Measurements from ENCODE around the gene MFGE8.

Gene MFGE8

DNA sequence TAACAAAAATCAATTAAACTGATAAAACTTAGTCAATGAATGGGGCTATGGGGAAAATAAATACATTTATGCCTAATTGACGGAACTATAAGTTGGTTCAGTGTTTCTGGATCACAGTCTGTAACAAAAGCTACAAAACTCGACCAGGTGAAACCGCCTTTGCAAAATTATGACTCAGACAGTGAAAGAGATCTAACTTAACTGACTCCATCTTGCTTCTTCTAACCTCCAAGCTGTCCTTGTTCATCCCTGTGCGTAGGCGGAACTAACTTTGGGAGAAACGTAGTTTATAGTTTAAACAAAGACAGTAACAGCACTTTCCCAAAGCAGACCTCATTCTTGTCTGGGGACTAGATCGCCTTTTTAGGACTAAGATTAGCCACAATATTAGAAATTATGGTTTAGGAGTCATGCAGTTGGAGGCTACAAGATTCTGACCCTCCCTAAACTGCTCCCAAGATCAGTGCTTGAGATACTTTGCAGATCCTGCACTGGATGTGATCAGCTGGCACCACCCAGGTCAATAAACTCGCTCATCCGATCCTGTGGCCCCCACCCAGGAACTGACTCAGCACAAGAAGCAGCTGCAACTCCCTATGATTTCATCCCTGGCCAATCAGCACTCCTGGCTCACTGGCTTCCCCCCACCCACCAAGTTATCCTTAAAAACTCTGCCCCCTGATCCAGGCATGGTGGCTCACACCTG, 7.2 kb upstream of the MFGE8 start:
- DNase-seq (ENCODE audit: low spot score): no peak

DNA sequence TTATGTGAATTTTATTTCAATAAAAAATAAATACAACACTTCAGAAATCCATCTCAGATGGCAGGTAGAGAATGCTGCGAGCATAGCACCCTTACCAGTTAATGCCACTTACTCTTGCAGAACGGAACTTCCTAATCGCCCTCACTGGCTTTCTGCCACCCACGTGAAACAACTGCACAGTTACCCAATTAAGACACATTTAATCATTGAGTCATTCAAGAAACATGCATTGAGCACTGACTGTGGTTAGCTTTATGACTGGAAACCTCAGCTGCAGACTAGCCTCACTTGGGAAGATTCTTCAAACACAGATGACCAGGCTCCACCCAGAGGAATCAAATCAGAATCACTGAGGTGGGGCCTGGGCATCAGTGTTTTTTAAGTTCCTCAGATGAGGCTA, 5.6 kb upstream of the MFGE8 start:
- DNase-seq (ENCODE audit: low spot score): peak; percentile 85

DNA sequence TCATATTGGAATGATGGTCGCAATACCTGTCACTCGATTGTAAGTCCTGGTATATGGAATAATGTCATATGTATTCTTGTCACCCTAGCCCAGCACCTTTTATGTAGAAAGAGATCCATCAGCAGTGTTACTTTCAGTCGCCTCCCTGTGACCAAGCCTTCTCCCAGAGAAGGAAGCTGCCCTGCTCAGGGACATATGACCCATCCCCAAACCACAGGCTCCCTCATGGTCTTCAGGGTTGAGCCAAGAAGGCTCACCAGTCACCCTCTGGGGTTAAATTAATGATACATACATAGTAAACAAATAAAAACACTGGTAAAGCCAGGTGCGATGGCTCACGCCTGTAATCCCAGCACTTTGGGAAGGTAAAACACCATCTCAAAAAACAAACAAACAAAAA, 4.6 kb upstream of the MFGE8 start:
- DNase-seq (ENCODE audit: low spot score): no peak

DNA sequence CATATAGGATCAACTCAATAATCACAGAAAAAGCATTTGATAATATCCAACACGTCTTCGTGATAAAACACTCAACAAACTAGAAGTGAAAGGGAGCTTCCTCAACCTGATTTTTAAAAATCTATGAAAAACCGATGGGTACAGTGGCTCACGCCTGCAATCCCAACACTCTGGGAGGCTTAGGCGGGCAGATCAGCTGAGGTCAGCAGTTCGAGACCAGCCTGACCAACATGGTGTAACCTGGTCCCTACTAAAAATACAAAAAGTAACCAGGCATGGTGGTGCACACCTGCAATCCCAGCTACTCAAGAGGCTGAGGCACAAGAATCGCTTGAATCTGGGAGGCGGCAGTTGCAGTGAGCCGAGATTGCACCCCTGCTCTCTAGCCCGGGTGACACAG, 2.2 kb upstream of the MFGE8 start:
- no peak for DNase-seq (ENCODE audit: low spot score)

DNA sequence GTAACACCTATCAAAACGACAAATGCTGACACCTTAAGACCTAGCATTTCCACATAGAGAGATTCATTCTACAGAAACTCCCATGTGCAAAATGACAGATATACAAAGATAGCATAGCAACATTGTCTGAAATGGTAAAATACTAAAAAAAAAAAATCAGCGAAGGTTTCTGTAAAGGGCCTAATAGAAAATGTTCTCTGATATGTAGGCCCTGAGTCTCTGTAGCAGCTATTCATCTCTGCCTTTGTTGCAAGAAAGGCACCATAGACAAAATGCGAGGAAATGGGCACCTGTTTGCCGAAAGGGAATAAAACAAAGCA, 631 bp upstream of the MFGE8 start:
- DNase-seq (ENCODE audit: low spot score): peak; percentile 5

DNA sequence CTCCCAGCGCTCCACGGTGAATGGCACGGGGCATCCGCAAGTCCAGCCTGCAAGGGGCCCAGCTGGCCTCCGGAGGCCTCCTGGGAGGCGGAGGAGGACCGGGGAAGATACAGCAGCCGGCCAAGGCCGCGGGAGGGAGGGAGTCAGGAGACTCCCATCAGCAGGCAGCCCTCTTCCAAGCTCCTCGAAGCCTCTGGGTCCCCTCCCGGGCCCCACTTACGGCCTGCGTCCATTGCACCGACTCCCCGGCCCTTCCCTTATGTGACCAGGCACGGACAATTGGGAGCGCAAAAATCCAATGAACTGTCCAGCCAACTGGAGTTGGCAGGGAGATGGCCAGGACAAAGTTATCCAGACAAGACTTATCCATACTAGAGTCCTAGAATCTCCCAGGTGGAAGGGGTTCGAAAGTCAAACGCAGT, 668 bp downstream of the MFGE8 start:
- DNase-seq (ENCODE audit: low spot score): peak; percentile 62

DNA sequence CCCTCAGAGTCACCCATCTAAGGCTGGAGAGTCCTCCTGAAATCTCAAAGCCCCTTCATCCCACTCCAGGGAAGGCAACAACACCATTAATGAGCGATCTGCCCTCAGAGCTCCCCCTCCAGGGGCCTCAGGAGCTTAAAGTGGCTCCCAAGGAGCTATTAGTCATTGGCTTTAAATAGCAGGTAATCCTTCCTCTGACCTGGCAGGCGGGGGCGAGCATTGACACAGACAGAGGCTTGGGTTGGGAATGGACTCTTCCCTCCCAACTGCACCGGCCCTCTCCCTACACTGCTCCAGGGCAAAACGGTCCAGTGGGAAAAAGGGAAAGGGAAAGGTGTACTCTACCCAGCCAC, 1.4 kb downstream of the MFGE8 start:
- peak; percentile 9 for DNase-seq (ENCODE audit: low spot score)

DNA sequence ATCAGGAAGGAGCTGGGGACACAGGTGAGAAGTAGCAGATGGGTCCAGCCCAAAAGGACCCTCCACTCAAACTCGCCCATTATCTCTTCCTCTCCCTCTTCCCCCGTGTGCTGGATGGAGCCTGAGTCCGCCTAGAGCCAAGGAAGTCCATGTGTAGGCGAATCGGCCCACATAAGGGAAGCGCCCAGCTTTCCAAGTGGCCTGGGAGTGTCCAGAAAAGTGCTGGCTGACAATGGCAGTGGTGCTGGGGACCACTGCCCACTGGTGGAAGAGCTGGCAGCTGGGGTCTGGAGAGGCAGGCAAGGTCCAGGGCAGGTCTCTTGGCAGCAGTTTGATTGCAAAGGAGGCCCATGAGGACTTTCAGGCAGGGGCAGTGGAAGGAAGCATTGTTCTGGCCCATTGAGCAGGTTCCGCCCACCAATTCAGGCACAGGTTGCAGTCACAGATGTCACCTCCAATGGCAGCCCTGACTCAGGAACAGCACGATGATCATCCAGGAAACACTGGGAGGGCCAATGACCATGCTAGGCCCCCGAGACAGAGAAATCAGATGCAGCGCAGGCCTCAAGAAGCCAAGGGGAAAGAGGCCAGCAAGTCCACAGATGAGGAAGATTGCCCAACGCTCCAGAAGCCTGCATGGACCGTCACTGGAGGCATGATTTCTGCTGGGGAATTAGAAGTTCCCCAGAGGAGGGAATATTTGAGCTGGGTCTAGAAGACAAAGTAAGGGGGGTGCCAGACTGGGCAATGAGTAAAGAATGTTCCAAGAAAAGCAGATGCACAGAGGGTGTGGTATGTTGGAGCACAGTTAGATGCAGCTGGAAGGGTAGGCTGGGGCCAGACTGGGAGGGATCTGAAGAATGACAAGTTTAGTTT, 3.0 kb downstream of the MFGE8 start:
- no peak for DNase-seq (ENCODE audit: low spot score)

DNA sequence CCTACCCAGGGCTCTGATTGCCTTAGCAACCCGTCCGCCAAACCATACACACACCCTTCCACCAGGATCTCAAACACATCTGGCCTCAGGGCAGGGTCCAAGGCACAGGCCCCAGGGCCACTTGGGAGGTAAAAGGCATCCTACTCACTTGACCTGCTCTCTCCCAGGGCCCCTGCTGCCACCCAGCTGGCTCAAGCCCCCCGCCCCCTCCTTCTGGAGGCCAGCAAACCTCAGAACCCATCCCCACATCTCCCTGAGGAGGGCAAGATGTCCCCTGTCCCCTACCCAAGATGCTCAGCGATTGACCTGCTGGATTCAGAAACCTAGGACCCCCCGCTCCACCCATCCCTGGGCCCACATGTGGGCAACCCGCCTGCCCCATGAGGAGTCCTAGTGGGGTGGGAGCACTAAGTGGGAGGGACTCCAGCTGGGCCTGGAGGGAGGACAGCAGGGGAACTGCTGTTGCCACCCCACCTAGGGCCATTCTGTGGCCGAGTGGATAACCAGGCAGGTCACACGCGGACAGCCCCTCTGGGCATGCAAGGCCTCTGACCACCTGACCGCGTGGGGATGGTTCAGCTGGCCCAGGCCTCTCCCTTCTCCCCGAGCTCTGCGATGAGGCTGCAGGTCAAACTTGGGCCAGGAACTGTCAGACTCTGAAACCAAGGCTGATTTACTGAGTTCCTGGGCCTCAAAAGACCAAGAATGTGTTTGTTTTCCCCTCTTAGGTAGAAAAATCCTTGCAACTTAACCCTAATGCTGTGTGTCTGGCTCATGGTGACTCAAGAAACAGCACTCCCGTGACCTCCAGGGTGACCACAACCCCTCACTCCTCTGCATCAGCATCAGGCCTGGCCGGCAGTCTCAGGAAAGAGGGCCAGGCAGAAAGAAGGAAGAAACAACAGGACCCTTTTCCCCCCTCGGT, 4.2 kb downstream of the MFGE8 start:
- no peak for DNase-seq (ENCODE audit: low spot score)

DNA sequence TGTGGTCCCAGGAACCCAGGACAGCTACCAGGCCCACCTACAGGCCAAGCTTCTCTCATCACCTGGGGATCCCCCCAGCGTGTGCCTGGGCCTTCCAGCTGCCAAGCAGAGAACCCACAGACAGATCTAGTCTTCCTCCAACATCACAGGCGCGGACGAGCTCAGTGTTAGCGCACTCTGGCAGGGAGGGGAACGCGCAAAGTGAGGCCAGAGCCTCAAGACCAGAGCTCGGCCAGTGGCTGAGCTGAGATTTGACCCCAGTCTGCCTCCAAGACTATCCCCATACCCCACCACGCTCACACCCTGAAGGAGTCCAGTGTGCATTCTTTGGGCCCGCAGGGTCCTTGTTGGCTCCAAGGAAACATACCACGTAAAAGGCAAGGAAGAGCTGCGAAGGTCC, 5.1 kb downstream of the MFGE8 start:
- DNase-seq (ENCODE audit: low spot score): no peak

DNA sequence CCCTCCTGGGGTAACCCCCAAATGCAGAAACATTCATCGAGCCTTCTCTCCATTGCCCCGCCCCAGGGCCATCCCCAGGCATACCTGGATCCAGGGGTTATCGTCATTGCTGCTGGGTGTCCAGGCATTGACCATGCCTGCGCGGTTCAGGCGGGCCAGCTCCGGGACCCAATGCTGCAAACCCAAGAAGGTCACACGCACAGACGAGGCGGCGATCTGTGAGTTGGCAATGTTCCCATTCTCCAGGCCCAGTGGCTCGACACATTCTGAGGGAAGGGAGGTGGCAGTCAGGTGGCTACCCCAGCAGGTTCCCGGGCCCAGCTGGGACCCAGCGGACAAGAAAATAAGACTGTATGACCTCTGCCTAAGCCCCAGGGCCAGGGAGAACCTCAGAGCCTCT, 6.1 kb downstream of the MFGE8 start:
- DNase-seq (ENCODE audit: low spot score): no peak

DNA sequence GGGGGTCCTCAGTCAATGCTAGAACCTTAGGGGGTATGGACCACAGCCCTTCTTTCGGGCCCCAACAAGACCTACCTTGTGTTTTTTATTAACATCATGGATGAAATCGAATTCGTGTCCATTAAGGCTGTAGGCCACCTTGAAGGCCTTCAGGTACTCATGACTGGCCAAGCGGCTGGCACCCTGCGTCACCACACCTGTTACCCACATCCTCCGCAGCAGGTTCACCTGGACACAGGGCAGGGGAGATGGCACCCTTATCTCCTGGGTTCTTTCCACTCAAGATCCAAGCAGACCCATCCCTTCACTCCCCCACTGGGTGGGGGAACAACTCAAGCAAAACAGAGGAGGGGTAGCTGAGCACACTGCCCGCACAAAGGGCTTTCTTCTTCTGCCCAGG, 6.6 kb downstream of the MFGE8 start:
- no peak for DNase-seq (ENCODE audit: low spot score)

DNA sequence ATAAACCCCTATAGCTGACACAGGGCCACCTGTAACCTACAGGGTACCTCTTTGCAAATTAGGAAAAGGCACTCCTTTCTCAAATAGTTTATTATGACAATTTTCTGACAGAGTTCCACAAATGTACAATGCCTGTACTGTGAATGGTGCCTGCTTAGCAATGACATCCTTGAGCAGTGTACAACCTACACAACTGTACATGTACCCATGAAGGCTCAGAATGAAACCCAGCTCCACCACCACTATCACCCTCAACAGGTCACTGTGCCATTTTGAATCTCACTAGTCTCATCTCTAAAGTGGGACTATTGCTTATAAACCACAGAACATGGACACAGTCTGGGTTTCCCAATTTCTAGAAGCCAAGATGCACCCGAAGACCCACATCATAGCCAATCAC, 7.0 kb downstream of the MFGE8 start:
- no peak for DNase-seq (ENCODE audit: low spot score)

DNA sequence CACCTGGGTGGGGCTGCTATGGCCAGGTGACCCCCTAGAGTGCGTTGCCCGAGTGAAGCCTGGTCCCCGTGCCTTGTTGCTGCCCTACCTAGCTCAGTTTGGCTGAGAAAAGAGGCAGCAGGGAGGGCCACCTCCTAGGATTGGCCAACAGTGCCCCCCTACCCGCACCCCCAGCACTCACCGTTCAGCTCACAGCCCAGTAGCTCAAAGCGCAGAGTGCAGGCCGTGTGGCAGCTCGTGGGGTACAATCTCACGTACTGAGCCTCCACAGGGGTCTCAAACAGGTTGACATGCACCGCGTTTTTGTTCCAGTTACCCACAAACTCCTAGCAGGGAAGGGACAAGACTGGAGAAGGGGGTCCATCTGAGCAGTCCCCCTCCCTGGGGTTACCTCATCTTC, 7.6 kb downstream of the MFGE8 start:
- peak; percentile 1 for DNase-seq (ENCODE audit: low spot score)

DNA sequence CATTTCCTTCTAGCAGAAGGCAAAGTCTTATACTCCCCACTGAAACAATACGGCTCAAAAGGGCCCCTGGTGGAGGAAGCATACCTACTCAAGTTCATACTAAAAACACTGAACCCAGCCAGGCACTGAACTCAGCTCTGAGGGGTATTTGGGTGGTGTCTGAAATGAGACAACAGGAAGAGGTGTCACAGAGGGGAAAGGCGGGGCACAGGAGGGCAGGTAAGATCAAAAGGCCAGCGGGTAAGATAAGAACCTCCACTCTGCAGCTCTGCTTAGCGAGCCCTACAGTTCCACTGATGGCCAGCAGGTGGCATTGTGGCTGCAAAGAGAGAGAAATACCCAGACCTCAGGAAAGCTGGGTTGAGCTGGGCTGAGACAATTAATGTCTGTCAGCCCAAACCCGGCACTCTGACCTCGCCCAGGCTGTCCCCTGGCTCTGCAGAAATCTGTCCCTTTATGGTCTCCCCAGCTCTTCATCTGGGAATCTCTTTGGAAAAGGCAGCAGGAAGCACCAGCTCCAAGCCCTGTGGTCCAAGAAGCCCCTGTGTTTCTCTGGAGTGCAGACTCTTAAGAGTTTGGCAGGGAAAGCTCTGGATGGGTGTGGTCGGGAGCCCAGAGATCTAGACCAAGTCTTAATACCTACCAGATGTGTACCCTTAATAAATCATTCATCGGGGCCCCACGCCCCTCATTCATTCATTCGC, 8.4 kb downstream of the MFGE8 start:
- DNase-seq (ENCODE audit: low spot score): peak; percentile 85

DNA sequence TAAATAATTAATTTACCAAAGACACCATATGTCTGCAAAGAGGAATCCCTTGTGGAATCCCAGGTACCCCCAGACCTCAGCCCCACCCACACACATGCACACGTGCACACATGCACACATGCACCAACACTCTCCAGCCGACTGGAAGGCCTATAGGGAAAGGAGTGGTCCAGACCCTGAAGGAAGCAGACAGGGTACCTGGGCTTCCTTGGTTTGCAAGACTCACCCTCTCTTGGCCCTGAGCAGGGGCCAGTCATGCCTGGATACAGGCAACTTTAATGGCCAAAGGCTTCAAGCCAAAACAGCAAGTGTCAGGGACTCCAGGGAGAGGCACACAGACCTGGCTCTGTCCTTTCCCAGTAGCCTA, 8.9 kb downstream of the MFGE8 start:
- DNase-seq (ENCODE audit: low spot score): no peak

DNA sequence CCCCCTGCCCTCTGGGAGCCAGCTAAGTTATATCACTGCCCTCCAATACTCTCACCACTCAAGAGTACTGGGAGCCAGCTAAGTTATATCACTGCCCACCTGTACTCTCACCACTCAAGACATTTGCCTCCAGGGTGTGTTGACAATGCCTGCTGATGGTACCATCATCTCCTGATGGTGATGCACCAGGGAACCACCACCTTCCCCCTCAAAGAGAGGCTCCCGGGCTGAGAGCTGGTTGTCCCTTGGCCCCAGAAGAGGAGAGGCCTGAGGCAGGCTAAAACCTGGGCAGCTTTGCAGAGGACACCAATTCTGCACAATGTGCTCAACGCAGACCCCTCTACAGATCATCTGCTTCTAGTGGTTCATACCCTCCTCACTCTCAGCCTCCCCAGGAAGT, 10.3 kb downstream of the MFGE8 start:
- DNase-seq (ENCODE audit: low spot score): no peak

DNA sequence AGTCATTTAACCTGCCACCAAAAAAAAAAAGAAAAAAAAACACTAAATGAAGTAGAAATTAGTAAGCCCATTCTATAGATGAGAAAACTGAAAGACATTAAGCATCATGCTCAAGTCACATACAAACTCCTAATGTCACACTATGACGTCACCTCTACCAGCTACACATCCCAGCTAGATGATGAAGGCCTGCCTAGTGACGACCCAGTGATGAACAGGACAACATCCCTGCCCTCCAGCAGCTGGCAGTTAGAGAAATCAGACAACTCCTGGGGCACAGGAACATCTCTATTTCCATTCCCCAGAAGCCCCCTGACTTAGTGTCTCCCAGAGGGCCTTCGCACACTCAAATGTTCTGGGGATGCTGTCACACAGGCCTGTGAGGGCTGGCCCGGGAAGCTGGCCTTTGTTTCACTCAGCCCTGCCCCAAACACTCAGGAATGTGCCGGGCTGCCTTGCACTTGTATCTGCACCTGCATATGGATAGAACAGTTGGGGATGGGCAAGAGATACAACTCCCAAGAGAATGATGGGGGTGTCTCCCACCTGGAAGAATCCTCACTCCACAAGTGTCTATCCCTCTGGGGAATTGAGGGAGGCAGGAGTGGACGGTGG, 10.9 kb downstream of the MFGE8 start:
- DNase-seq (ENCODE audit: low spot score): peak; percentile 2

DNA sequence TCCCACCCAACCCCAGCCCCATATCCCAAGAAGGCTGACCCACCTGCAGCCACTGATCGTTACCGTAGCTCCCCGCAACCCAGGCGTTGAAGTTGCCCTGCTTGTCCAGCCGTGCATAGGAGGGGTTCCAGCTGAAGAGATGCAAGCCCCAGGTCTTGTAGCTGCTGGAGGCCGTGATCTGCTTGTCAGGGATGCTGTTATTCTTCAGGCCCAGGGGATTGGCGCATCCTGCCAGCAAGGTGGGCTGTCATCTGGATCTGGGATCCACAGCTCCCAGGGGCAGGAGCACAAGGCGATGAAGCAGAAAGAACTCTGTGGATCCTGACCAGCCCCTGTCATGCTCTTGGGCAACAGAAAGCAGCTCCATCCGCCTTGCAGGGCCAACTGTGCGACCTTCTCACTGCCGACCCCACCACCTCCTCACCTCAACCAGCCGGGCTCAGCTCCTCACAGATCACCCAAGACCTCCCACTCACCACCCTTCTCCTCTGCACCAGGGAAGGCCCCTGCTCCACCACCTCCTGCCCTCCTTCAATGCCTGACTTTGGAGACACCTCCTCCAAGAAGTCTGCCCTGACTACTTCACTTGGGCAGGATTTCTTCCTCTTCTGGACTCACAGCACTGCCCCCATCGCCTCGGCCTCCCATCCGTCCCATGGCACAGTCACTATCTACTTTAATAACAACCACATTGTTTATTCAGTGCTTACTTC, 11.5 kb downstream of the MFGE8 start:
- no peak for DNase-seq (ENCODE audit: low spot score)

DNA sequence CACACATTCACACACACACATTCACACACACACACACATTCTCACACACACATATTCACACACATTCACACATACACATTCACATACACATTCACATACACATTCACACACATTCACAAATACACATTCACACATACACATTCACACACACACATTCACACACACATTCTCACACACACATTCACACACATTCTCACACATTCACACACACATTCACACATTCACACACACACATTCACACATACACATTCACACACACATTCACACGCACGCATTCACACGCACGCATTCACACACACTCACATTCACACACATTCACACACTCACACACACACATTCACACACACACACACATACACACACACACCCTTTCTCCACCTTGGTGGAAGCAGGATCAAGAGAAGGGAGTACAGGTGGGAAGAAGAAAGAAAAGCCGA, 12.2 kb downstream of the MFGE8 start:
- DNase-seq (ENCODE audit: low spot score): no peak
